SH-SY5Y (cell line): Measurements from ENCODE around the gene EMILIN1.

ENCODE experiments used
- GATA2 ChIP-seq: IDR thresholded peaks from 2 replicates; pipeline ENCODE4 v1.6.1; 2011; ENCODE audit warnings: mild to moderate bottlenecking, low read depth, low read length
- GATA3 ChIP-seq: IDR thresholded peaks from 2 replicates; pipeline ENCODE4 v1.6.1; 2011; ENCODE audit warnings: low read depth, mild to moderate bottlenecking, low read length, moderate library complexity

- TF ChIP-seq GATA3 (no peak), GATA2 (no peak)
Measured at GRCh38 chr2:27100036-27100435, 21.6 kb downstream of the EMILIN1 start.
